ENCODE results near the gene IL16.

DNA sequence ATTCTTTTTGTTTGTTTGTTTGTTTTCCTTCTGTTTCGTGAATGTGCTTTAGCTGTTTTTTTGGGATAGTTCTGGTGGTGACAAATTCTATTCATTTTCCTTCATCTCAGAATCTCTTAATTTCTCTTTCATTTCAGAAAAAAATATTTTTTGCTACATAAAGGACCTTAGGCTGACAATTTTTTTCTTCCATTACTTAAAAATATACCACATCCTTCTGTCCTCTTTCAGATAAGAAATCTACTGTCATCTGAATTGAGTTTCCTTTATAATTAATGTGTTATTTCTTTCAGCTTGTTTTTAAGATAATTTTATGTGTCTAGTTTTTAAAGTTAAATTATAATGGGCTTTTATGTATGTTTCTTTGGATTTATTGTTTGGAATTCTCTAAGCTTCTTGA is 47.6 kb downstream of the IL16 start:
- TF ChIP-seq, protein P1, sequence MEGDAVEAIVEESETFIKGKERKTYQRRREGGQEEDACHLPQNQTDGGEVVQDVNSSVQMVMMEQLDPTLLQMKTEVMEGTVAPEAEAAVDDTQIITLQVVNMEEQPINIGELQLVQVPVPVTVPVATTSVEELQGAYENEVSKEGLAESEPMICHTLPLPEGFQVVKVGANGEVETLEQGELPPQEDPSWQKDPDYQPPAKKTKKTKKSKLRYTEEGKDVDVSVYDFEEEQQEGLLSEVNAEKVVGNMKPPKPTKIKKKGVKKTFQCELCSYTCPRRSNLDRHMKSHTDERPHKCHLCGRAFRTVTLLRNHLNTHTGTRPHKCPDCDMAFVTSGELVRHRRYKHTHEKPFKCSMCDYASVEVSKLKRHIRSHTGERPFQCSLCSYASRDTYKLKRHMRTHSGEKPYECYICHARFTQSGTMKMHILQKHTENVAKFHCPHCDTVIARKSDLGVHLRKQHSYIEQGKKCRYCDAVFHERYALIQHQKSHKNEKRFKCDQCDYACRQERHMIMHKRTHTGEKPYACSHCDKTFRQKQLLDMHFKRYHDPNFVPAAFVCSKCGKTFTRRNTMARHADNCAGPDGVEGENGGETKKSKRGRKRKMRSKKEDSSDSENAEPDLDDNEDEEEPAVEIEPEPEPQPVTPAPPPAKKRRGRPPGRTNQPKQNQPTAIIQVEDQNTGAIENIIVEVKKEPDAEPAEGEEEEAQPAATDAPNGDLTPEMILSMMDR (IDR thresholded peaks at IDR 0.05; ENCODE audit: insufficient read depth, low read length, poor library complexity, severe bottlenecking): no peak
- TF ChIP-seq EZH2phosphoT487 (conservative IDR thresholded peaks at IDR 0.05; ENCODE audit: low read length): no peak

Data from SU-DHL-6 (cell line).